GM06990 (cell line): ENCODE data around the gene SDR42E1.

Experiments used
- DNase-seq: peaks from one replicate; pipeline ENCODE4 v3.0.0-alpha.2; 2011; ENCODE audit not compliant: insufficient read length; ENCODE audit errors: extremely low read depth
- H3K27me3 ChIP-seq: replicated peaks from 2 replicates; pipeline ENCODE4 v1.6.0; 2011; ENCODE audit warnings: low read length; ENCODE audit not compliant: control insufficient read depth, insufficient read depth
- H3K36me3 ChIP-seq: 2 replicates; pipeline ENCODE4 v1.5.1; 2011; ENCODE audit warnings: low read length; ENCODE audit not compliant: control insufficient read depth, insufficient read depth
- H3K4me3 ChIP-seq: replicated peaks from 2 replicates; pipeline ENCODE4 v1.5.1; 2011; ENCODE audit warnings: low read depth, mild to moderate bottlenecking, control low read depth, low read length
- TF ChIP-seq, protein P1 (sequence below): IDR thresholded peaks from 2 replicates; pipeline ENCODE4 v1.5.1; 2011; ENCODE audit warnings: low read length, control low read depth, mild to moderate bottlenecking, inconsistent platforms; ENCODE audit not compliant: insufficient read depth, poor library complexity, severe bottlenecking

Gene SDR42E1

DNA sequence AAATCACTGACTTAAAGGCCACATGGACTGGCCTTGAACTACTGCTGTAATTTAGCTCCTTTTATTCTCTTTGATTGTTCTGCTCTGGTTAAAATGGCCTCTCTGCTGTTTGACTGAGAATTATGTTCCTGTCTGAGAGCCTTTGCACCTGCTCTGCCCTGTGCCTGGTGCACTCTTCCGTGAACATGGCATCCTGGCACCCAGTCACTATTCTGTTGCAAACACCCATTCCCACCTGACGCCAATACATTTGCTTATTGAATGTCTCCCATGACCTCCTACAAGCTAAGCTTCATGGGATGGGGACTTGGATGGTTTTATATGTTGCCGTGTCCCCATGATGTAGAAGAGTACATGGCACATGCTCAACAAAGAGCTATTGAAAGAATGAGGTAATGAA, 43.8 kb upstream of the SDR42E1 start:
- DNase-seq: no peak
- no peaks in the 10 kb centered on the region for H3K36me3 ChIP-seq
- no peaks in the 10 kb centered on the region; the same call in none of the 2 replicates for H3K27me3 ChIP-seq
- no peak overlapping the region for H3K4me3 ChIP-seq
- TF ChIP-seq, protein P1, sequence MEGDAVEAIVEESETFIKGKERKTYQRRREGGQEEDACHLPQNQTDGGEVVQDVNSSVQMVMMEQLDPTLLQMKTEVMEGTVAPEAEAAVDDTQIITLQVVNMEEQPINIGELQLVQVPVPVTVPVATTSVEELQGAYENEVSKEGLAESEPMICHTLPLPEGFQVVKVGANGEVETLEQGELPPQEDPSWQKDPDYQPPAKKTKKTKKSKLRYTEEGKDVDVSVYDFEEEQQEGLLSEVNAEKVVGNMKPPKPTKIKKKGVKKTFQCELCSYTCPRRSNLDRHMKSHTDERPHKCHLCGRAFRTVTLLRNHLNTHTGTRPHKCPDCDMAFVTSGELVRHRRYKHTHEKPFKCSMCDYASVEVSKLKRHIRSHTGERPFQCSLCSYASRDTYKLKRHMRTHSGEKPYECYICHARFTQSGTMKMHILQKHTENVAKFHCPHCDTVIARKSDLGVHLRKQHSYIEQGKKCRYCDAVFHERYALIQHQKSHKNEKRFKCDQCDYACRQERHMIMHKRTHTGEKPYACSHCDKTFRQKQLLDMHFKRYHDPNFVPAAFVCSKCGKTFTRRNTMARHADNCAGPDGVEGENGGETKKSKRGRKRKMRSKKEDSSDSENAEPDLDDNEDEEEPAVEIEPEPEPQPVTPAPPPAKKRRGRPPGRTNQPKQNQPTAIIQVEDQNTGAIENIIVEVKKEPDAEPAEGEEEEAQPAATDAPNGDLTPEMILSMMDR: no peak

GRCh38 chr16:82051656-82052055, 40.4 kb upstream of the SDR42E1 start:
- Histone ChIP-seq H3K36me3 (no peaks in the 10 kb centered on the region), H3K27me3 (no peaks in the 10 kb centered on the region; the same call in none of the 2 replicates), H3K4me3 (no peak overlapping the region)
- no peak for DNase-seq
- TF ChIP-seq, protein P1: no peak

DNA sequence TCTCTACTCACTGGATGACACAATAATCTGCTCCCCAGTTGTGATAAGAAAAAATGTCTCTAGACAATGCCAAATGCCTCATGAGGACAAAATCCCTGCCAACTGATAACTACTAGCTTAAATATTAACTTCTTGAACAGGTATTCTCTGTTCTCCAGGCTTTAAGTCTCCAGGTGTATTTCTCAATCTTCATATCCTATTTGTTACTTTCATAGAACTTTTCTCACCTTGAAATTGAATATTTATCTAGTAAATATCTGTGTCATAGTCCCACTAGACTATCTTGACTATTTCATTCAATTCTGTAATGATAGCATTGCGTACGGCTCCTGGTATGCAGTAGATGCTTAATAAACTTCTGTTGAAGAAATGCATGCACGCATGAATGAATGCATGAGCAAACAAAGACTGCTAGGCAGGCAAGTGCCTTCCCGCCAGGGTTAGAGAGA, 39.7 kb upstream of the SDR42E1 start:
- Histone ChIP-seq H3K4me3 (no peak overlapping the region), H3K36me3 (no peaks in the 10 kb centered on the region), H3K27me3 (no peaks in the 10 kb centered on the region; the same call in none of the 2 replicates)
- TF ChIP-seq, protein P1: no peak
- DNase-seq: no peak

- Histone ChIP-seq H3K36me3 (no peaks in the 10 kb centered on the region), H3K4me3 (no peak overlapping the region), H3K27me3 (peaks cover 2% of the 10 kb centered on the region)
- TF ChIP-seq, protein P1: no peak
- DNase-seq: no peak
These were observed 39.2 kb upstream of the SDR42E1 start for GRCh38 chr16:82050506-82050905.

DNA sequence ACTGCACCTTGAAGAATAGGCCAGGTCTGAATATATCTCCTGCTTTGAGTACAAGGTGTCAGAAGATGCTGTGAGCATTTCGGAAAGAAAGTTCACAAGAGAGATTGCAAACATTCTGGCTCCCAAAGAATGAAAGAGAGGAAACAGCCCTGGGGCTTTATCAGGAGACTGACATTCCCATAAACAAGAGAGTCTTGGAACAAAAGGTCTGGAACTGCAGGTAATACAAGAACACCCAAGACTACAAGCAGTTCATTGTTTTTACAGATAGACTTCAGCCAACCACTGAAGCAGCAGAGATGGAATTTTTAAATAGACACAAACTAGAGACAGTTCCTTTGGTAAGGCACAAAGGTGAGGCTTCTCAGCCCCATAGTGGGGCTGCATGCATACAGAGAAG, 38.2 kb upstream of the SDR42E1 start:
- Histone ChIP-seq H3K4me3 (no peak overlapping the region), H3K27me3 (peaks cover 2% of the 10 kb centered on the region; the same call in 1 of the 2 replicates), H3K36me3 (no peaks in the 10 kb centered on the region)
- no peak for DNase-seq
- TF ChIP-seq, protein P1: no peak

GRCh38 chr16:82047787-82048186, 36.5 kb upstream of the SDR42E1 start:
- DNase-seq: no peak
- Histone ChIP-seq H3K4me3 (no peak overlapping the region), H3K36me3 (no peaks in the 10 kb centered on the region), H3K27me3 (peaks cover 2% of the 10 kb centered on the region; the same call in 1 of the 2 replicates)
- TF ChIP-seq, protein P1: no peak
